H1 (cell line): ENCODE measurements around the gene CHMP1B.

ENCODE experiments used
- BRCA1 ChIP-seq: IDR thresholded peaks from 2 replicates; pipeline ENCODE4 v1.6.1; 2012; ENCODE audit warnings: low read depth, low read length, improper control_type of control experiment
- CEBPB ChIP-seq: IDR thresholded peaks from 2 replicates; pipeline ENCODE4 v1.6.1; 2012; ENCODE audit warnings: low read depth, low read length
- CREB1 ChIP-seq: IDR thresholded peaks from 2 replicates; pipeline ENCODE4 v1.6.1; 2012; ENCODE audit warnings: inconsistent platforms
- CTCF ChIP-seq, 3 experiments: IDR thresholded peaks; 1 replicate in 2 of 3; 2 replicates in 1 of 3; pipeline versions ENCODE4 v1.5.1 to v1.6.1; 2011; ENCODE audit warnings: low read length in 3 of 3, mild to moderate bottlenecking in 3 of 3, inconsistent platforms in 2 of 3, low read depth in 1 of 3, moderate library complexity in 1 of 3; ENCODE audit not compliant: insufficient read depth in 1 of 3; ENCODE audit errors: control extremely low read depth in 1 of 3
- POLR2A ChIP-seq, 2 experiments: IDR thresholded peaks; 1 replicate in 1 of 2; 2 replicates in 1 of 2; pipeline ENCODE4 v1.6.1; 2011; ENCODE audit warnings: low read depth in 2 of 2, low read length in 2 of 2, mild to moderate bottlenecking in 2 of 2; ENCODE audit errors: control extremely low read depth in 1 of 2
- RAD21 ChIP-seq, 2 experiments: IDR thresholded peaks in 1 of 2; conservative IDR thresholded peaks in 1 of 2; 2 replicates each; pipeline ENCODE4 v1.6.1; 2011; ENCODE audit warnings: low read depth in 2 of 2, low read length in 2 of 2, improper control_type of control experiment in 1 of 2, inconsistent platforms in 1 of 2, mild to moderate bottlenecking in 1 of 2, moderate library complexity in 1 of 2
- SUZ12 ChIP-seq: fragments of 200-600 bp; sonication (generic); IDR thresholded peaks from 2 replicates; pipeline ENCODE4 v1.6.1; 2012; ENCODE audit warnings: mild to moderate bottlenecking, inconsistent platforms, low read length, moderate library complexity, mixed read lengths
- TAF1 ChIP-seq: IDR thresholded peaks from 2 replicates; pipeline ENCODE4 v1.6.1; 2011; ENCODE audit warnings: mild to moderate bottlenecking, low read depth, low read length
- TF ChIP-seq, protein P1 (sequence below): IDR thresholded peaks from 2 replicates; pipeline ENCODE4 v1.6.1; 2012; ENCODE audit warnings: inconsistent platforms

- TF ChIP-seq POLR2A (IDR thresholded peaks at IDR 0.05; ENCODE audit: control extremely low read depth in 1 of 2, low read depth in 2 of 2, low read length in 2 of 2) (no peak), CEBPB (no peak), CTCF (IDR thresholded peaks at IDR 0.05; ENCODE audit: control extremely low read depth in 1 of 3, insufficient read depth in 1 of 3, low read depth in 1 of 3, low read length in 3 of 3) (no peak), TAF1 (no peak), RAD21 (IDR thresholded peaks at IDR 0.05 in 1 of 2, conservative IDR thresholded peaks at IDR 0.05 in 1 of 2; ENCODE audit: low read depth in 2 of 2, low read length in 2 of 2) (no peak), SUZ12 (no peak), CREB1 (no peak), BRCA1 (no peak)
- TF ChIP-seq, protein P1, sequence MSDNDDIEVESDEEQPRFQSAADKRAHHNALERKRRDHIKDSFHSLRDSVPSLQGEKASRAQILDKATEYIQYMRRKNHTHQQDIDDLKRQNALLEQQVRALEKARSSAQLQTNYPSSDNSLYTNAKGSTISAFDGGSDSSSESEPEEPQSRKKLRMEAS: no peak
Observed at GRCh38 chr18:11882636-11883035, 31.4 kb downstream of the CHMP1B start.
